ENCODE measurements around the gene SKIL. TPM values are rescaled to one million over a fixed set of nuclear protein-coding genes. Genes with fewer than 3 reads are reported as not detected.

SKIL gene
- total RNA-seq, 1 donor from 2014 or later, result 190 TPM

DNA sequence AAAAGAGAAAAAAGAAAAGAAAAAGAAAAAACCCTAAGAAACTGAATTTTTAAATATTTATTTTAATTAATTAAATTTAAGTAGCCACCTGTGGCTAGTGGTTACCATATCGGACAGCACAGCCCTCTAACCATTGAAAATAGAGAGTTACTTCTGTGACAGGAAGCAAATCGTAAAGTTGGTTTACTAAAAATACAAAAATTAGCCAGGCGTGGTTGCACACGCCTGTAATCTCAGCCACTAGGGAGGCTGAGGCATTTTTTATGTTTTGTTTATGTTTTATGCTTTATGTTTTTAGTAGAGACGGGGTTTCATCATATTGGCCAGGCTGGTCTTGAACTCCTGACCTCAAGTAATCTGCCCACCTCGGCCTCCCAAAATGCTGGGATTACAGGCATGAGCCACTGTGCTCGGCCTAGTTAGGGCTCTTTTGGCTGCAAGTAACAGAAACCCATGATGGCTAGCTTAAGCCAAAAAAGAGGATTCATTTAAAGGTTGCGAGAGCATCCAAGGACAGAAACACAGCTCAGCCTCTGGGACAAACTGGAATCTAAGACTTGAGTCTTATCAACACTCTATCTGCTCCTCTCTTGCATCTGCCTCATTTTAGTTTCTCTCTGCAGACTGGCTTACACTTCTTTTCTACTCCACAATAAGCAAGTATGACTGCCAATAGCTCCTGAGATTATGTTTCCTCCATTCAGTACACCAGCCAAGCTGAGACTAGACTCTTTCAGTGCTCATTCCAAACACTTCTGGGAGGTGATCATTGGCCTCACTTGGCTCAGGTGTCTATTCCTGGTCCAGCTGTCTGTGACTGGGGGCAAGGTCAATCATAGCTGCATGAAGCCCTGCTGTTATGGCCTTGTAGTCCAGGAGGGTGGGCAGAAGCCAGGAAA is 6.8 kb upstream of the SKIL start:
- DNase-seq (ENCODE audit: low read depth), result no peak

- DNase-seq (ENCODE audit: low read depth), result no peak
These were observed 4.6 kb upstream of the SKIL start for GRCh38 chr3:170352936-170353335.

DNA sequence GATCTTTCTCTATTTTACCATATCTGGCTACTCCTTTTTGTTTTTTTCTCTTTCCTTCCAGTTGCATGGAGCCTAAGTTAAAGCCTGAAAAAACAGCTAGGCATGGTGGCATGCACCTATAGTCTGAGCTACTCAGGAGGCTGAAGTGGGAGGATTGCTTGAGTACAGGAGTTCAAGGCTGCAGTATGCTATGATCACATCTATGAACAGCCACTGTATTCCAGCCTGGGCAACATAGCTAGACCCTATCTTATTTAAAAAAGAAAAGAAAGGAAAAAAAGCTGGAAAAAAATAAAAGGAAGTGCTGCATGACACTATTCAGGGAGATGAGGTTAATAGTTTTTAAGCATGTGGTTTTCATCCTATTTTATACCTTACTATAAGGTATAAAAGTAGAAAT is 4.0 kb upstream of the SKIL start:
- no peak for DNase-seq (ENCODE audit: low read depth)

GRCh38 chr3:170354760-170355159 is 2.8 kb upstream of the SKIL start:
- DNase-seq (ENCODE audit: low read depth), result no peak

- peak; percentile 72 for DNase-seq (ENCODE audit: low read depth)
These were observed 1.5 kb upstream of the SKIL start for GRCh38 chr3:170355738-170356595.

GRCh38 chr3:170356596-170357175 is 829 bp upstream of the SKIL start:
- peak; percentile 52 for DNase-seq (ENCODE audit: low read depth)

GRCh38 chr3:170358042-170359010 is 811 bp downstream of the SKIL start:
- peak; percentile 52 for DNase-seq (ENCODE audit: low read depth)

GRCh38 chr3:170359178-170359704 is 1.7 kb downstream of the SKIL start:
- DNase-seq (ENCODE audit: low read depth), result peak; percentile 19

DNA sequence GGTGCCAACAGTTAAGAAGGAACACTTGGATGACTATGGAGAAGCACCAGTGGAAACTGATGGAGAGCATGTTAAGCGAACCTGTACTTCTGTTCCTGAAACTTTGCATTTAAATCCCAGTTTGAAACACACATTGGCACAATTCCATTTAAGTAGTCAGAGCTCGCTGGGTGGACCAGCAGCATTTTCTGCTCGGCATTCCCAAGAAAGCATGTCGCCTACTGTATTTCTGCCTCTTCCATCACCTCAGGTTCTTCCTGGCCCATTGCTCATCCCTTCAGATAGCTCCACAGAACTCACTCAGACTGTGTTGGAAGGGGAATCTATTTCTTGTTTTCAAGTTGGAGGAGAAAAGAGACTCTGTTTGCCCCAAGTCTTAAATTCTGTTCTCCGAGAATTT is 3.0 kb downstream of the SKIL start:
- no peak for DNase-seq (ENCODE audit: low read depth)

GRCh38 chr3:170360916-170361315 is 3.4 kb downstream of the SKIL start:
- peak; percentile 27 for DNase-seq (ENCODE audit: low read depth)

DNA sequence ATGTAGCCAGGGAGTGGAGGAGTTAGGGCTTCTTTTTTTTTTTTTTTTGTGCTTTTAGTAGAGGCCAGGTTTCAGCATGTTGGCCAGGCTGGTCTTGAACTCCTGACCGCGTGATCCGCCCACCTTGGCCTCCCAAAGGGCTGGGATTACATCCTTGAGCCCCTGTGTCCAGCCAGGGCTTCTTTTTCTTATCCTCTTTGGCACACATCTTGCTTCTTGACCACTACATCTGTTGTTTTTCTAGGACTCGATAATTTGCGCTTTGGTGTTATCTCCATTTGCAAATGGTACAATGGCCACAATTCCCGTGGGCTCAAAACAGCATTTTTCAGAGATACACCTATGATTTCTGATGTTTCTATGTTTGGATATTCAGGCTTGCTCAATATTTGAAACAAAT is 4.2 kb downstream of the SKIL start:
- DNase-seq (ENCODE audit: low read depth), result no peak

- no peak for DNase-seq (ENCODE audit: low read depth)
These were observed 6.0 kb downstream of the SKIL start for GRCh38 chr3:170363471-170363994.

DNA sequence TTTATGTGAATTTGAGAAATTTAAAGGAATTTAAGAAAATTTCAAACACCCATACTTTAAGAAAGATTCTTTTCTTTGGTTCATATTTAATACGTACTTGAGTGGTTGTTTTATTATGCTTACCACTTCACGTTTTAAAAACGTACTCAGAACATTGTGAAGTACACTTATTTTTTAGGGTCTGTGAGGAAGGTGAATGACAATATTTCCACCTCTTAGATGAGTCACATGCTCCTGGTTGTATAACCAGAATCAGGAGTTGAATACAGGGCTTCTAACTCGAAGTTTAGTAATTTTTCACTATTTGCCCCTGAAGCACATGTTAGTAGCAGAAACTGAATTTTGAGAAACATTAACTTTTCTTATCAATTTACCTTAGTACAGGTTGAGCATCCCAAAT is 7.5 kb downstream of the SKIL start:
- DNase-seq (ENCODE audit: low read depth), result no peak

DNA sequence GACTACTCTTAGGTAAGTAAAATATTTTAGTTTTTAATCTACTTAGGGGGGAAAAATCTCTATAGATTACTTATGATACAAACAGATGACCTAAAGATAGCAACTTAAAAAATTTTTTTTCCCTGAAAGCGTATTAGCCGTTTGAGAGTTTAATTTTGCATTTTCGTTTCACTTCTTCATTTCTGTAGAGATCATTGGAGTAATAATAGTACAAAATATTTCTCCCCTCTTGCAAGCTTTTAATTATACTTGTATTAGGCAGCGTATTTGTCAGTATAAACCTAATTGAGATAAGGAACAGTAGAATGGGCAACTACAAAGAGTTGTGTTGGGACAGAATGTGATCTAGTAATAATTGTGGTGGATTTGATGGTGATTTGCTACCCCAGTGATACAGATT is 10.3 kb downstream of the SKIL start:
- DNase-seq (ENCODE audit: low read depth), result no peak

DNA sequence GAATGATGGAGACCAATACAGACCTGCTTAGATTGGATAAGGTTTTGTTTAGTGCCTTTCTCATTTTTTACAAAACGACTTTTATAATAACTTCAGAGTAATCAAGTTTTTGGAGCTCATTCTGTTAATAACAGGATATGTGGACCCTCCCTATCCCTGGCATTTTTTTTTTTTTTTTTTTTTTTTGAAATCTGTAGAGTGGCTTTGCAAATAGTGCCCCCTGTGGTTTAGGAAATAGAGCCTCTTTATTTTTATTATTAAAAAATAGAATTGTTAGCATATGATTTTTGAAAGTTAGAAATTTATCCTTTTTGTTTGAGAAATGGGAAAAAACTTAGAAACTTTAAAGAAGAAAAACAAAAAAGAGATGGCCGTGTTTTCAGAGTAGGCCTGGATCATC is 11.4 kb downstream of the SKIL start:
- no peak for DNase-seq (ENCODE audit: low read depth)

- no peak for DNase-seq (ENCODE audit: low read depth)
These were observed 14.8 kb downstream of the SKIL start for GRCh38 chr3:170372190-170372879.

DNA sequence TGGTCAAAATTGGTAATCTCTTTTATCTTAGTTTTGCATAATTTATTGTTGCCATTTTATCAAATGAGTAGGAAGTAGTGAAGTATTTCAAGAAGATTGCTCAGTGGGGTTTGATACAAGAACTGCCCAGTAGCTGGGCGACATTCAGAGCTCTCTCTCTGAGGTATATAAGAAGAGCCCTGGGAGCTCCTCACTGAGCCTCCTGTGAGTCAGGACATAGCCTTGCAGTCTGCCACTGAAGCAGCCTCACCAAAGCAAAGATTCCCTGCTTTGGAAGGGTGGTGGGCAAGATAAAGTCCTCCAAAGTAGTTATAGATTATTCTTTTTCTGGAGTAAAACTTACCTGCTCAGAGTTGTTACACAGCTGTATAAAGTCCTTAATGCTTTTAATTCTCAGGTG is 26.1 kb downstream of the SKIL start:
- no peak for DNase-seq (ENCODE audit: low read depth)

DNA sequence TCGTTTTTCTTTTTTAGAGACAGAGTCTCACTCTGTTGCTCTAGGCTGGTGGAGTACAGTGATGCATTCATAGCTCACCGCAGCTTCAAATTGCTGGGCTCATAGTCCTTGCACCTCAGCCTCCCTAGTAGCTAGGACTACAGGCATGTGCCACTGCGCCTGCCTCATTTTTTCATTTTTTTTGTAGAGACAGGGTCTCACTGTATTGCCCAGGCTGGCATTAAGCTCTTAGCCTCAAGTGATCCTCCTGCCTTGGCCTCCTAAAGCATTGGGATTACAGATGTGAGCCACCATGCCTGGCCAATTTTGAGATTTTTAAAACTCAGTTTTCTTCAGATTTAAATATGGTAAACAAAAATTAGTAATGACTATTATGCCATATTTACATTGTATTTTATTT is 29.0 kb downstream of the SKIL start:
- DNase-seq (ENCODE audit: low read depth), result no peak

DNA sequence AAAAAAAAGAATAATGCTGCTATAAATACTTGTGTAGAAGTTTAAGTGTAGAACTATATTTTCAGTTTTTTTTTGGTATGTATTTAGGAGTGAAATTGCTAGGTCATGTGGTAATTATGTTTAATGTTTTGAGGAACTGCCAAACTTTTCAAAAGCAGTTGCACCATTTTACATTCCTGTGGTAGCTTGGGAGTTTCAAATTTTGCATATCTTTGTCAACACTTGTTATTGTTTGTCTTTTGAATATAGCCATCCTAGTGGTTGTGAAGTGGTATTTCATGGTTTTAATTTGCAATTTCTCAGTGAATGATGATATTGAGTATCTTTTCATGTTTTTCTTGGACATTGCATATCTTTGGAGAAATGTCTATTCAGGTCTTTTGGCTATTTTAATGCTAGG is 30.4 kb downstream of the SKIL start:
- no peak for DNase-seq (ENCODE audit: low read depth)

DNA sequence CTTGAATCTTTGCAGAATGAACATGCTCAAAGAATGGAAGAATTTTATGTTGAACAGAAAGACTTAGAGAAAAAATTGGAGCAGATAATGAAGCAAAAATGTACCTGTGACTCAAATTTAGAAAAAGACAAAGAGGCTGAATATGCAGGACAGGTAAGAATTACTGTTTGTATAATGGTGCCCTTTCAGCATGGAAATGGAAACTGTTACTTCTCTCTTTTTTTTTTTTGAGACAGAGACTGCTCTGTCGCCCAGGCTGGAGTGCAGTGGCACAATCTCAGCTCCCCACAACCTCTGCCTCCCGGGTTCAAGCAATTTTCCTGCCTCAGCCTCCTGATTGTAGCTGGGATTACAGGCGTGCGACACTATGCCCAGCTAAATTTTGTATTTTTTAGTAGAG is 33.6 kb downstream of the SKIL start:
- DNase-seq (ENCODE audit: low read depth), result no peak

Data from renal cortical epithelial cell (primary cell).